Tibial nerve (tissue), 4 donors: ENCODE results near the gene C2orf76. TPM values are rescaled to one million over a fixed set of nuclear protein-coding genes. Genes with fewer than 3 reads are reported as not detected.
"Not testable (repeated sequence)": the region's sequence is repeated elsewhere in the genome, so short reads cannot be mapped to it uniquely, and the experiment has no call there.

Source experiments
- DNase-seq, 2 donors: peaks; one replicate each; pipeline ENCODE4 v3.0.0-alpha.2; 2019; ENCODE audit warnings: low spot score in 2 of 2
- H3K27ac ChIP-seq, 4 donors: fragments of 200-600 bp; sonication (generic) in 3 of 4; one replicate each; pipeline ENCODE4 v1.5.1; 2017 to 2019; ENCODE audit warnings: mild to moderate bottlenecking in 1 of 4
- H3K27me3 ChIP-seq, 2 donors: fragments of 200-600 bp; sonication (generic) in 1 of 2; one replicate each; pipeline versions ENCODE4 v1.5.1 to v1.6.0; 2017 to 2019
- H3K36me3 ChIP-seq, 3 donors: fragments of 200-600 bp; sonication (generic); one replicate each; pipeline ENCODE4 v1.5.1; 2018 to 2019
- H3K4me1 ChIP-seq, 4 donors: fragments of 200-600 bp; sonication (generic) in 3 of 4; one replicate each; pipeline ENCODE4 v1.5.1; 2017 to 2019
- H3K4me3 ChIP-seq, 4 donors: fragments of 200-600 bp; sonication (generic) in 3 of 4; one replicate each; pipeline ENCODE4 v1.5.1; 2017 to 2019; ENCODE audit warnings: mild to moderate bottlenecking in 1 of 4, moderate library complexity in 1 of 4
- H3K9me3 ChIP-seq, 4 donors: fragments of 200-600 bp; sonication (generic) in 3 of 4; one replicate each; pipeline ENCODE4 v1.5.1; 2017 to 2019
- CTCF ChIP-seq, 5 experiments: fragments of 200-600 bp in 3 of 5; fragments of 450-650 bp in 2 of 5; sonication (generic) in 3 of 5; IDR thresholded peaks; one replicate each; pipeline ENCODE4 v1.5.1; 2016 to 2019; ENCODE audit warnings: antibody characterized with exemption in 5 of 5, mild to moderate bottlenecking in 3 of 5, moderate library complexity in 2 of 5
- EP300 ChIP-seq, 2 donors: sonication (generic); formaldehyde crosslinking; IDR thresholded peaks; one replicate each; pipeline ENCODE4 v1.6.1; 2017; ENCODE audit warnings: antibody characterized with exemption in 2 of 2, mild to moderate bottlenecking in 1 of 2
- POLR2A ChIP-seq, 2 donors: fragments of 450-650 bp; IDR thresholded peaks; one replicate each; pipeline ENCODE4 v1.6.1; 2017; ENCODE audit warnings: antibody characterized with exemption in 2 of 2, mild to moderate bottlenecking in 2 of 2, moderate library complexity in 2 of 2
- WGBS, 2 donors: methylation state at CpG; one replicate each; pipeline ENCODE4 v1.1.5; 2018; 5-methylcytosine and 5-hydroxymethylcytosine counted together
- total RNA-seq, 4 donors: library from RNA; depleted of rRNA; stranded (reverse); fragments of >200 nt; gene quantifications; one replicate each; pipeline ENCODE4 v1.1.0, GENCODE V29; 2016

Gene C2orf76
- total RNA-seq, 4 donors from 2014 or later, result 1.4 to 14.2 (median 9.4) TPM

DNA sequence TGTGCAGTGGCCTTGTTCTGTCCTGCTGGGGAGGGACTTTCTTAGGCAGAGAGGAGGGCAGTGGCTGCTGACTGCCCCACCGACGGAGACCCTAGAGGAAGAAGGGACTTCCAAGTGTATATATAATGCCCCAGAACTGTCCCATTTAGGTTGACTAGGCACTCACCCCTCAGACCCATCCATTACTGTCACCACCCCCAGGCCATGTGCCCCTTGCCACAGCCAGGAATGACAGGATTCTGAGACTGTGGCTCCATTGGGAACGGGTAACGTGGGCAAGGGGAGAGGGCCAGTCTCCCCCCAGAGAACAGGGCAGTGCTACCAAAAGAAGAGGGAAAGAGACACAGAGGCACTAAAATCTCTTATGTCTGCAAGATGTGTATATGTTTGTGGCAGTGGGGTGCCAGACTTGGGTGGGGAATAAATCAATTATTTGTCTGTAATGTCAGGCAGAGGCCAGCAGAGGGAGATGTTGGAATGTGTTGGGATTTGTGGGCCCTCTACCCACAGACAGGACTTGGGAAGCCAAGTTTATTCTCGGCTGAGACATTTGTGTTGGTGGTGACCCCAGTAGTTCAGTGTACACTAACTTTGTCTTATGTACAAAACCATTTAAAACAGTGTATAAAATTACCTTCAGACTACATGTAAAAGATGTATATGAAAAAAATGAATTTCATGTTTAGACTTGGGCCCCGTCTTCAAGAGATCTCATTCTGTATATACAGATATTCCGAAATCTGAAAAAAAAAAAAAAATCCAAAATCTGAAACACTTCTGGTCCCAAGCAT is 41.0 kb upstream of the C2orf76 start:
- no peak overlapping the region for H3K27ac ChIP-seq
- peak in 1 of 2 donors; percentile 78 for DNase-seq
- peaks cover 0 to 4% (median 0%) of the 10 kb centered on the region in 4 donors for H3K4me1 ChIP-seq
- H3K36me3 ChIP-seq, result no peaks in the 10 kb centered on the region
- WGBS, 2 donors, result 70 to 72% methylated on average over 7 of the region's 7 CpGs
- no peak overlapping the region for H3K4me3 ChIP-seq
- TF ChIP-seq CTCF (IDR thresholded peaks at IDR 0.05), result peak; percentile 67 to 86 (median 73)
- no peak for TF ChIP-seq POLR2A (IDR thresholded peaks at IDR 0.05)
- H3K9me3 ChIP-seq, result peaks cover 0 to 8% (median 0%) of the 10 kb centered on the region in 4 donors
- no peaks in the 10 kb centered on the region for H3K27me3 ChIP-seq

GRCh38 chr2:119405151-119405550 is 38.5 kb upstream of the C2orf76 start:
- no peak overlapping the region for H3K27ac ChIP-seq
- WGBS, 2 donors, result 93 to 97% methylated on average over 2 of the region's 2 CpGs

GRCh38 chr2:119403618-119404017 is 37.0 kb upstream of the C2orf76 start:
- H3K9me3 ChIP-seq, H3K27me3 ChIP-seq, H3K27ac ChIP-seq, H3K4me3 ChIP-seq, H3K4me1 ChIP-seq, H3K36me3 ChIP-seq, DNase-seq: not testable (repeated sequence)
- WGBS, 2 donors, result 80 to 85% methylated on average over 12 of the region's 12 CpGs

More at GRCh38 chr2:119405151-119405550, 38.5 kb upstream of the C2orf76 start:
- Histone ChIP-seq H3K4me1 (peaks cover 0 to 4% (median 0%) of the 10 kb centered on the region in 4 donors), H3K27me3 (no peaks in the 10 kb centered on the region), H3K36me3 (no peaks in the 10 kb centered on the region), H3K9me3 (peaks cover 0 to 8% (median 0%) of the 10 kb centered on the region in 4 donors), H3K4me3 (no peak overlapping the region)
- DNase-seq, result no peak
- no peak for TF ChIP-seq CTCF (IDR thresholded peaks at IDR 0.05)
- no peak for TF ChIP-seq EP300 (IDR thresholded peaks at IDR 0.05)
- TF ChIP-seq POLR2A (IDR thresholded peaks at IDR 0.05), result no peak

- no peak for TF ChIP-seq EP300 (IDR thresholded peaks at IDR 0.05)
- no peak for TF ChIP-seq POLR2A (IDR thresholded peaks at IDR 0.05)
- TF ChIP-seq CTCF (IDR thresholded peaks at IDR 0.05), result no peak
- peaks cover 0 to 4% (median 0%) of the 10 kb centered on the region in 4 donors for H3K4me1 ChIP-seq
- no peak overlapping the region for H3K27ac ChIP-seq
- H3K4me3 ChIP-seq, result no peak overlapping the region
- no peaks in the 10 kb centered on the region for H3K27me3 ChIP-seq
- H3K9me3 ChIP-seq, result peaks cover 0 to 8% (median 0%) of the 10 kb centered on the region in 4 donors
- no peaks in the 10 kb centered on the region for H3K36me3 ChIP-seq
- no peak for DNase-seq
- WGBS, 2 donors, result 39 to 53% methylated on average over 10 of the region's 10 CpGs
These were observed 36.3 kb upstream of the C2orf76 start for GRCh38 chr2:119402645-119403560.

DNA sequence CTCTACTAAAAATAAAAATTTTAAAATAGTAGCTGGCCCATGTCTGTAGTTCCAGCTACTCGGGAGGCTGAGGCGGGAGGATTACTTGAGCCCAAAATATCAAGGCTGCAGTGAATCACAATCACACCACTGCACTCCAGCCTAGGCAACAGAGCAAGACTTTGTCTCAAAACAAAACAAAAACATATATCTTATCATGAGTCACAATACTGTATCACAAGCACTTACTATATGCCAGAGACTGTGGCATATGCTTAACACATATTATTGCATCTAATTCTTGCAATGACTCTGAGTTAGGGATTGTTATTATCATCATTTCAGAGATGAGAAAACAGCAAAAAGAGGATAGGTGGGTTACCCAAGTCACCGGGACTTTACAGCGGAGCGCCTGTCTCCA is 35.5 kb upstream of the C2orf76 start:
- Histone ChIP-seq H3K27ac (no peak overlapping the region), H3K4me1 (peaks cover 0 to 4% (median 0%) of the 10 kb centered on the region in 4 donors), H3K4me3 (no peak overlapping the region), H3K36me3 (no peaks in the 10 kb centered on the region), H3K27me3 (no peaks in the 10 kb centered on the region), H3K9me3 (peaks cover 0 to 8% (median 0%) of the 10 kb centered on the region in 4 donors)
- WGBS, 2 donors, result 92 to 97% methylated on average over 5 of the region's 5 CpGs
- TF ChIP-seq EP300 (IDR thresholded peaks at IDR 0.05) (no peak), POLR2A (IDR thresholded peaks at IDR 0.05) (no peak), CTCF (IDR thresholded peaks at IDR 0.05) (no peak)
- DNase-seq, result no peak
